ENCODE data around the gene PAQR4.
A peak's percentile ranks its signal among the peaks of the same experiment; 100 is the strongest.

PAQR4 gene

GRCh38 chr16:2963074-2963722, 6.0 kb upstream of the PAQR4 start:
- in situ Hi-C loops (cut with MboI; ENCODE audit: low pct_unique_long_range_greater_than_20kb, low sequenced_read_pairs), result no loop called here

DNA sequence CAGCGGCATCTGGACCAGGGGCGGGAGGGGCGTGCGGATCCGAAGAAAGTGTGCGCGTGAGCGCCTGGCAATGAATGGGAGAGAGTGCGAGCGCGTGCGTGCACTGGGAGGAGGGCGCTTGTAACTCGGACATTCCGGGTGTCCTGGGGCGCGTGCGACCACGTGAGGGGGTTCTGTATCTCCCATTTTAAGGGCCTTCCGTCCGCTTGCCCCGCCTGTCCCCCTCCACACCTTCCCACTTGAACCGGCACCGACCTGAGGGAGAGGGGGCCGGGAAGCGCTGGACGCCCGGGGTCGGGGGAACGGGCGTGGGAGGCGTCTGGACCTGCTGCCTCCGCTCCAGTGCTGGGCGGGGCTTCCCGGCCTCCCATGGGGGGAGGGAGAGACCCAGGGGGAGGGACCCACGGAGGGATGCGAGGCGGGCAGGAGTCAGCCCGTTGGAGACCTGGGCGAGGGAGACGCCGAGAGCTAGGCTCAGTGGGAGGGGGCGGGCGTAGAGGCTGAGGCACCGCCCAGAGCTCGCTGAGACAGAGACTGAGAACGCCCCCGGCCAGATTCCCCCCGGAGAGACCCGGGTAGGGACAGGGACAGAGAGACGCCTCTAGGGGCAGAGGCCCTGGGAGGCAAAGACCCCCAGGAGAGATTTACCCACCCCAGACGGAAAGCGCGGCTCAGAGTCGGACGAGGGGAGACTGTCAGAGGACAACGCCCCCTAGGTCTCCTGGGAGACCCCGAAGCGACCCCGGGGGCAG, 5.2 kb upstream of the PAQR4 start, which contains the start of gene KREMEN2:
Gene KREMEN2, plus strand, starts transcription at position 553 of the 752 bp plus-strand sequence. CDS start 246 bp downstream, outside the sequence.
- in situ Hi-C loops (cut with MboI; ENCODE audit: low pct_unique_long_range_greater_than_20kb, low sequenced_read_pairs), result no loop called here
- DNase-seq, result peak; percentile 86

More at GRCh38 chr16:2963074-2963722, 6.0 kb upstream of the PAQR4 start:
- DNase-seq, result no peak

DNA sequence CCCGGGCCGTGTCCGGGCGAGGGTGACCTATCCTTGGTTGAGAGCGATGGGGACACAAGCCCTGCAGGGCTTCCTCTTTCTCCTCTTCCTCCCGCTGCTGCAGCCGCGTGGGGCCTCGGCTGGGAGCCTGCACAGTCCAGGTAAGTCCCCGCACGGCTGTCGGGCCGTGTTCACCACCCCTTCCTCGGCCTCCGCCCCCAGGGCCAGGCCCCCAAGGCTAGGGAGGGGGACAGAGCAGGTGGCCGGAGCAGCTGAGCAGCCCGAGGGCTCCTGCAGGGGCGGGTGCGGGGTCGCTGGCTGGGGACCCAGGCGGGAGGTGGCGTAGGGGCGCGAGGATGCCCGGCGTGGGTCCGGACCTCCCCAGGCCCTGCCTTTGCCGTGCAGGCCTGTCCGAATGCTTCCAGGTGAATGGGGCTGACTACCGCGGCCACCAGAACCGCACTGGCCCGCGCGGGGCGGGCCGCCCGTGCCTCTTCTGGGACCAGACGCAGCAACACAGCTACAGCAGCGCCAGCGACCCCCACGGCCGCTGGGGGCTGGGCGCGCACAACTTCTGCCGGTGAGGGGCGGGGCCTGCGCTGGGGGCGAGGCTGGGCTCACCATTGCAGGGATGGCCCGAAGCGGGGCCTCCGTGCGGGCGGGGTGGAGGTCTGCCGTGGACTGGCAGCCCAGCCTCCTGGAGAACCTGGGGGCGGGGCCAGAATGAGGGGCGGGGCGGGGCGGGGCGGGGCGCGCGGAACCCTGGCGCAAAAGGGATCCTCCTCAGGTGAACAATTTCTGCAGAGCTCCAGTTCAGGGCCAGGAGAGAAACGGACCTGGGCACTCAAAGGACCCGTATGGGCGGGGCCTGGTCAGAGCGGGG, 4.4 kb upstream of the PAQR4 start:
- DNase-seq, result peak; percentile 85
- in situ Hi-C loops (cut with MboI; ENCODE audit: low pct_unique_long_range_greater_than_20kb, low sequenced_read_pairs), result no loop called here

DNA sequence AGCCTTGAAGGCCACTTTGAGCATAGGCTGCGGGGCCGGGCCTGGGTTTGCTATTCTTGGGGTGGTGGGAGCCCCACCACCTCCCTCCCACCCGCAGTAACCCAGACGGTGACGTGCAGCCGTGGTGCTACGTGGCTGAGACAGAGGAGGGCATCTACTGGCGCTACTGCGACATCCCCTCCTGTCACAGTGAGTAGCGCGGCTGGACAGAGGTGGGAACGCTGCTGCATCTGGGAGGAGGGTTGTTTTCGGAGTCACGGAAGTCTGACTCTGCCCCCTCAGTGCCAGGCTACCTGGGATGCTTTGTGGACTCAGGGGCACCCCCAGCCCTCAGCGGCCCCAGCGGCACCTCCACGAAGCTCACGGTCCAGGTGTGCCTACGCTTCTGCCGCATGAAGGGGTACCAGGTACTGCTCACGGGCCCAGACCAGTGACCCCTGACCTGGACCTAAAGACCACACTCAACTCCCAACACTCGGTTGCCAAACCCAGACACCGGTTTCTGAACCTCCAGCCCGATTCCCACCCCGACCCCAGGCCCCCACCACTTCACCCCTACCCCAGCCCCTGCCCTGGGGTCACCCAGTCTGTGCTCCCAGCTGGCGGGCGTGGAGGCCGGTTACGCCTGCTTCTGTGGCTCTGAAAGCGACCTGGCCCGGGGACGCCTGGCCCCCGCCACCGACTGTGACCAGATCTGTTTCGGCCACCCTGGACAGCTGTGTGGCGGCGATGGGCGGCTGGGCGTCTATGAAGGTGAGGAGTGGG, 2.9 kb upstream of the PAQR4 start:
- DNase-seq, result no peak
- in situ Hi-C loops (cut with MboI; ENCODE audit: low pct_unique_long_range_greater_than_20kb, low sequenced_read_pairs), result no loop called here

GRCh38 chr16:2966808-2967191, 2.3 kb upstream of the PAQR4 start:
- DNase-seq, result no peak
- in situ Hi-C loops (cut with MboI; ENCODE audit: low pct_unique_long_range_greater_than_20kb, low sequenced_read_pairs), result no loop called here

DNA sequence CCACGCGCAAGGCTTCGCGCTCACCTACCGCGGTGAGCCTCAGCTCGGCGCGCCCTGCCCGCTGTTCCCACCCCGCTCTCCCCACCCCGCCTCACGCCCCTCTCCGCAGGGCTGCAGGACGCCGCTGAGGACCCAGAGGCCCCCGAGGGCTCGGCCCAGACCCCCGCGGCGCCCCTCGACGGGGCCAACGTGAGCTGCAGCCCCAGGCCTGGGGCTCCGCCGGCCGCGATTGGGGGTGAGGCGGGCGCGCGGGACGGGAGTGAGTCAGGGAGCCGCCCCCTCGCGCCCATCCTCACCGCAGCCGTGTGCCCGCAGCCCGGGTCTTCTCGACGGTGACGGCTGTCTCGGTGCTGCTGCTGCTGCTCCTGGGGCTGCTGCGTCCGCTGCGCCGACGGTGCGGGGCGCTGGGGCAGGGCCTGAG, 1.9 kb upstream of the PAQR4 start:
- in situ Hi-C loops (cut with MboI; ENCODE audit: low pct_unique_long_range_greater_than_20kb, low sequenced_read_pairs), result no loop called here
- no peak for DNase-seq

DNA sequence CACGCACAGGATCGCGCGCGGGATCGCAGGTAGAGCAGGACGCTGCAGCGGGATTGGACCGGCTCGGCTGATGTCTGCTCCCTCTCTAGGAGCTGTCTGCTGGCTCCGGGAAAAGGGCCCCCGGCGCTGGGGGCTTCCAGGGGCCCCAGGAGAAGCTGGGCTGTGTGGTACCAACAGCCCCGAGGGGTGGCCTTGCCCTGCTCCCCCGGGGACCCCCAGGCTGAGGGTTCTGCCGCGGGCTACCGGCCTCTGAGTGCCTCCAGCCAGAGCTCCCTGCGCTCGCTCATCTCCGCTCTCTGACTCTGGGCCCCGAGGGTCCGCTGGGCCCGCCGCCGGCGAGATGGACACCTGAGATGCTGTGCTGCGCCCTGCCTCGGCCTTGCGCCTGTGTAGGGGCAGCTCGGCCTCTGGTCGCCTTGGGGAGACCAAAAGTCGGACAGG, 1.4 kb upstream of the PAQR4 start:
- in situ Hi-C loops (cut with MboI; ENCODE audit: low pct_unique_long_range_greater_than_20kb, low sequenced_read_pairs), result no loop called here
- DNase-seq, result no peak

- in situ Hi-C loops (cut with MboI; ENCODE audit: low pct_unique_long_range_greater_than_20kb, low sequenced_read_pairs), result no loop called here
- DNase-seq, result no peak
Observed at GRCh38 chr16:2968368-2968737, 795 bp upstream of the PAQR4 start.

GRCh38 chr16:2969545-2970521, 685 bp downstream of the PAQR4 start:
- peak; percentile 90 for DNase-seq
- in situ Hi-C loops (cut with MboI; ENCODE audit: low pct_unique_long_range_greater_than_20kb, low sequenced_read_pairs), result no loop called here

GRCh38 chr16:2970563-2970962, 1.4 kb downstream of the PAQR4 start:
- no peak for DNase-seq
- in situ Hi-C loops (cut with MboI; ENCODE audit: low pct_unique_long_range_greater_than_20kb, low sequenced_read_pairs), result no loop called here

- DNase-seq, result no peak
Observed at GRCh38 chr16:2971134-2971984, 2.2 kb downstream of the PAQR4 start.

DNA sequence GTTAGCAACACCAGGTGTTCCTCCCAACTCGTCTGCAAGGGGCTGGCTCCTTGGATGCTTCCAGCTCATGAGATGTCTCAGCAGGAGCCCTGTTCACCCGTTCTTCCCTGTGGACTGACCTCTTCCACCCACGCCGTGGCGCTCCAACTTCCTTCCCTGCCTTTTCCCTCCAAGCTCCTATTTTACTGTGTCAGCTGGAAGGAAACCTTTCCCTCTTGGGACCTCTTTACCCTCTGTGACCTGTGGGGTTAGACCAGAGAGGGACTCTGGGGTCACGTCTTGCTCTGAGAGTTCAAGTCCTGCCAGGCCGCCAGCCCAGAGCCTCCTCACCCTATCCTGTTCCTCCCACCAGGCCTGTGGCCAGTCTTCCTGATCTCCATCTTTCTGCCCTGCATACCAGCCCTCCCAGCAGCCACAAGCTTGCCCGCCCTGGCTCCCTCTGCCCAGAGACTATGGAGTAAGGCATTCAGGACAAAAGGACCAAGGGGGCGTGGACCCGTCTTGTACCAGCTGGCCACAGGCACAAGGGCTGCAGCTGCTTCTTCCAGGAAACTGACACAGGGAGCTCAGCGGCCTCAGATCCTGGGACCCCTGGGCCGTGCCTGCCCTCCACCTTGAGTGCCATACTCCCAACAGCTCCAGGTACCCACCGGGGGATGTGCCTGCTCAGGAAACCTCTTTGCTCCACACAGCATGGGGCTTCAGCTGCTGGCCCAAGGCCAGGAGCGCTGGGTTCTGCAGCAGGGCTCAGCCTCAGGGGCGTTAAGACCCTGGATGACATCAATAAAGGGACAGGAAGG, 3.0 kb downstream of the PAQR4 start:
- in situ Hi-C loops (cut with MboI; ENCODE audit: low pct_unique_long_range_greater_than_20kb, low sequenced_read_pairs), result no loop called here
- DNase-seq, result no peak

More at GRCh38 chr16:2971134-2971984, 2.2 kb downstream of the PAQR4 start:
- in situ Hi-C loops (cut with MboI; ENCODE audit: low pct_unique_long_range_greater_than_20kb, low sequenced_read_pairs), result no loop called here

GRCh38 chr16:2973093-2973492, 3.9 kb downstream of the PAQR4 start:
- in situ Hi-C loops (cut with MboI; ENCODE audit: low pct_unique_long_range_greater_than_20kb, low sequenced_read_pairs), result no loop called here
- DNase-seq, result no peak

GRCh38 chr16:2973605-2974318, 4.6 kb downstream of the PAQR4 start:
- DNase-seq, result no peak
- in situ Hi-C loops (cut with MboI; ENCODE audit: low pct_unique_long_range_greater_than_20kb, low sequenced_read_pairs), result no loop called here

DNA sequence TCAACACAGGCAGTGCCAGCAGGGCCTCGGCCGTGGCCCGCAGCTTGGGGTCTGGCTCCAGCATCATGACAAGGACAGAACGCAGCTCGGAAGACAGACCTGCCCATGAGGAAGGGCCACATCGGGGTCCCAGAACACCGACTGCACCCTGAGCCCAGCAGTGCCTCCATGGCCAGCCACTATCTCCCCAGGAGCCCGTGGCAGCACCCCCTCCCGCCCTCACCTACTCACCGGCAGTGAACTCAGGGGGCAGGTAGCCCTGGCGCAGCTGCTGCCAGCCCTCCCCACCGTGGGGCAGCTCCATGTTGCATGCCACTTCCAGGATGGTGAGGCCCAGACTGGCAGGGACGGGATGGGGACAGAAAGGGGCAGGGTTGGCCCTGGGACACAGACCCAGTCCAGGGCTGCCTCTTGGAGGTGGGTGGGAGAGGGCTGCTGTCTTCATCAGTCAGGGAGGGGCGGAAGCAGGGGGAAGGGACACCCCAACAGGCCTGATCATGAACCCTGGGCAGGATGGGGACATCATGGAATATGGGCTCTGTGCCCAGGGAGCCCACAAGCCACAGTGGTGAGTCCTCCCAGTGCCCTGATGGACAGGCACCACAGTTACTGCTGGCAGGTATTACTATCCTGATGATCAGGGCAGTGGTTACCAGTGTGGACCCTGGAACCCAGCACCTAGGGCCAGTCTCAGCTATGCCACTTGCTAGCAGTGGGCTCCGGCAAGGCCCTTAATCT, 5.3 kb downstream of the PAQR4 start:
- no peak for DNase-seq
- in situ Hi-C loops (cut with MboI; ENCODE audit: low pct_unique_long_range_greater_than_20kb, low sequenced_read_pairs), result no loop called here
